ENCODE data around the gene MLLT1. TPM values are rescaled to one million over a fixed set of nuclear protein-coding genes. Genes with fewer than 3 reads are reported as not detected.

The MLLT1 gene
- total RNA-seq, 1 donor from 2014 or later, result 6.0 TPM

- DNase-seq (ENCODE audit: low read depth, low spot score), result no peak
Observed at GRCh38 chr19:6210721-6211600, 68.8 kb downstream of the MLLT1 start.

DNA sequence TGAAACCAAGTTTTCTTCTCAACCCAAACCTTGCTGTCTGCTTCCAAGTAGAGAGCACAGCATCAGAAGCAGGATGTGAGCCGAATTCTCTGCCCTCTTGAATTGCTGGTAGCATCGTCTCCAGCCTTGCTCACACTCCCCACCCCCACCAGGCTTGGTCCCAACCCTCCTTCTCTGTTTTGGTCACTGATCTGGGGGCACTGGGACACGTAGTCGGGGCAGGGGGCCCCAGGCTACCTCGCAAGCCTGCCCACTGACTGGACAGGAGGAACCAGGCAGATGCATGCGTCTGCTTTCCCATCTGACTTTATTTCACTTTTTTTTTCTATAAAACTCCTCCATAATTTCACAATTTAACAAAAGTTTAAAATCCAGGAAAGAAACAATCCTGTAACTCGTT is 69.7 kb downstream of the MLLT1 start:
- no peak for DNase-seq (ENCODE audit: low read depth, low spot score)

GRCh38 chr19:6209680-6210079 is 70.1 kb downstream of the MLLT1 start:
- no peak for DNase-seq (ENCODE audit: low read depth, low spot score)

GRCh38 chr19:6209233-6209632 is 70.5 kb downstream of the MLLT1 start:
- no peak for DNase-seq (ENCODE audit: low read depth, low spot score)

DNA sequence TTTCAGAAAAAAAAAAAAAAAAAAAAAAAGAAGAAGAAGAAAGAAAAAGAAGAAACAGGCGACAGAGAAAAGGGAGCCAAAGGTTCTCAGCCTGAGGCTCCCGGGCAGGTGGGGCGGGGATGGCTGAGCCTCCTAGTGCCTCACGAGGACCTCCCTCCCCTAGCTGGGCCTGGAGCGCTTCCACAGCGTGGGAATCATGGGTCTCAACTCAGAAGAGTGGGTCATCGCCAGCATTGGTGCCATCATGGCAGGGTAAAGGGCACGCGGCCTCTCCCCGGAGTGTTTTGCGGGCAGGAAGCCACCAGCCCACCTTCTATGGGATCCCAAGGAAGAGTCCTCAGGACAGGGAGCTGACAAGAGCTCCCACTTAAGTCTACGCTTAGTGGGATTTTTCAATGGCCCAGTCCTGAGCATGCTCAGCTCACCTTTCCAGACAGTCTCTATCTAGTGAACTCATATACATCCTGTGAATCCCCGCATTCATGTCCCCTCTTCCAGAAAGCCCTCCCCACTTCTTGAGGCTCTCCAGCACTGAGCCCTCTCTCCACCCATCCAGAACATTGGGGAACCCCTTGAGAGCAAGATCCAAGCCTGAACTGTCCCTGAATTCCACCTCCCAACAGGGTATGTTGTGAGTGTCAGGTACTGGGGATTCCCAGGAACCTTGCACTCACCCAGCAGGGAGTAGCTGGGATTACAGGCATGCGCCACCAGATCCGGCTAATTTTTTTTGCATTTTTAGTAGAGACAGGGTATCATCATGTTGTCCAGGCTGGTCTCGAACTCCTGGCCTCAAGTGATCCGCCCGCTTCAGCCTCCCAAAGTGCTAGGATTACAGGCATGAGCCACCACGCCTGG is 74.7 kb downstream of the MLLT1 start:
- DNase-seq (ENCODE audit: low read depth, low spot score), result no peak

GRCh38 chr19:6204212-6204611 is 75.6 kb downstream of the MLLT1 start:
- no peak for DNase-seq (ENCODE audit: low read depth, low spot score)

DNA sequence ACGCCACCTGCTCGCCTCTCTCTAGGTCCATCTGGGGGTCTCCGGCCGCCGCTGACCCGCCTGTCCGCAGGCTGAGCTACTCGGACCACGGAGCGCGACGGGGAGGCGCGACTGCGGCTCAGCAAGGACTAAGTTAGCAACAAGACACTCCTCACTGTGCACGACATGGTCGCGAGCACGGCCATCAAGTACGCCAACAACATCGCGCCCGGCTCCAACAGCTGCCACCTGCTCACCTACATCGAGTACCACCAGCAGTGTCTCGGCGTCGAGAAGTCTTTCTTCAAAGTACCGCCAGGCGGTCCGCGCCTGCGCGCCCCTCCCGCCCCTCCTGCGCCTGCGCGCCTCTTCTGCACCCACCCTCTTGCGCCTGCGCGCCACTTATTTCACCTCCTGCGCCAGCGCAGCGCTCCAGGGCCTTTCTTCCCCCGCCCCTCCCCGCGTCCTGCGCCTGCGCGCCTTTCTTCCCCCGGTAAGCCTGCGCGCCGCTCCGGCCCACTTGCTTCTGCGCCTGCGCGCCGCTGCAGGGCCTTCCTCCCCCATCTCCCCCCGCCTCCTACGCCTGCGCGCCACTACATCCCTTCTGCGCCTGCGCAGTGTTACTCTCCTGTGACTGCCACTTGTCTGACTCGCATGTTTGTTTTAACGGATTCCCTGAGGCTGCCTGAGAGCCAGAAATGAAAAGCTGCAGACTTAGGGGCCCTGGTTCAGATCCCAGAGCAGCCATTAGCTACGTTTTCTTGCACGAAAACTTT is 80.4 kb downstream of the MLLT1 start:
- peak; percentile 91 for DNase-seq (ENCODE audit: low read depth, low spot score)

GRCh38 chr19:6198896-6199239 is 80.9 kb downstream of the MLLT1 start:
- DNase-seq (ENCODE audit: low read depth, low spot score), result no peak

- no peak for DNase-seq (ENCODE audit: low read depth, low spot score)
Observed at GRCh38 chr19:6196361-6196760, 83.4 kb downstream of the MLLT1 start.

- DNase-seq (ENCODE audit: low read depth, low spot score), result no peak
Observed at GRCh38 chr19:6188811-6189210, 91.0 kb downstream of the MLLT1 start.

GRCh38 chr19:6187374-6187773 is 92.4 kb downstream of the MLLT1 start:
- no peak for DNase-seq (ENCODE audit: low read depth, low spot score)

DNA sequence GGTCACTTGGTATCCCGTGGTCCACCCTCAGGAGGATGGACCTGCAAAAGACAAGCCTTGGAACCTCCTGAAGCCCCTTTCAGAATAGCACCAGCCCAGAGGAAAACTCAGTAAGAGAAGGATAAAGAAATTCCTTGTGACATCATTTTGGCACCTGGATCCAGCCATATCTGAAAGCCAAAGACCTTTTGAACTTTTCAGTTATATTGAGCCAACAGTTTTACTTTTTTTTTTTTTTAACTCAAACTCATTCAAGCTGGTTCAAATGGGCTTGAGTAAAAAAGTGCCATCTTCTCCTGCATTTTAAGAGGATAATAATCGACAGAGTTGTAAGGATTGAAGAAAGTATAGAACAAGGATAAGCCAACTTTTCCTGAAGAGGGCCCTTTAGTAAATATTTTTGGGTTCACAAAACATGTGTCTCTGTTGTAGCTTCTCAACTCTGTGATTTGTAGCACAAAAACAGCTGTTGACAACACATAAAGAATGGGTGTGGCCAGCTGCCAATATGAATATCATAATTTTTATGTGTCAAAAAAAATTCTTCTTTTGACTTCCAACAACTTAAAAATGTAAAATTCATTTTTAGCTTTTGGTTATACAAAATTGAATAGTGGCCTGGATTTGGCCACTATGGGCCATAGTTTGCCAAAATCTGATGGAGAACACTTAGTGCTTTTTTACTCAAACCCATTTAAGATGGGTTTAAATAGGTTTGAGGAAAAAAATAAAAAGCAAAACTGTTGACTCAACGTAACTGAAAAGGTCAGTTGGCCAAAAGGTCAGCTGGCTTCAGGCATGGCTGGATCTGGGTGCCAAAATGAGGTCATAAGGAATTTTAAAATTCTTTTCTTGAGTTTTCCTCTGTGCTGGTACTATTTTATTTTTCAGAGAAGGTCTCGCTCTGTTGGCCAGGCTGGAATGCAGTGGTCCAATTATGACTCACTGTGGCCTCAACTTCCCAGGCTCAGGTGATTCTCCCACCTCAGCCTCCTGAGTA is 93.6 kb downstream of the MLLT1 start:
- DNase-seq (ENCODE audit: low read depth, low spot score), result no peak

GRCh38 chr19:6185093-6185834 is 94.5 kb downstream of the MLLT1 start:
- DNase-seq (ENCODE audit: low read depth, low spot score), result no peak

DNA sequence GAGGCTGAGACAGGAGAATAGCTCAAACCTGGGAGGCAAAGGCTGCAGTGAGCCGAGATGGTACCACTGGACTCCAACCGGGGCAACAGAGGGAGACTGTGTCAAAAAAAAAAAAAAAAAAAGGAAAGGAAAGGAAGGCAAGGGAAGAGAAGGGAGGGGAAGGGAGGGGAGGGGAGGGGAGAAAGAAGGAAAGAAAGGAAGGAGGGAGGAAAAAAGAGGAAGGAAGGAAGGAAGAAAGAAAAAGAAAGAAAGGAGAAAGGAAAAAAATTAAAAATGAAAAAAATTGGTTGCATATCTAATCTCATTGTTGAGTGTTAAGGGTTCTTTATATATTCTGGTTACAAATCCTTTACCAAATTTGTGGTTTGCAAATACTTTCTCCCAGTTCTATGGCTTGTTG is 98.7 kb downstream of the MLLT1 start:
- DNase-seq (ENCODE audit: low read depth, low spot score), result no peak

DNA sequence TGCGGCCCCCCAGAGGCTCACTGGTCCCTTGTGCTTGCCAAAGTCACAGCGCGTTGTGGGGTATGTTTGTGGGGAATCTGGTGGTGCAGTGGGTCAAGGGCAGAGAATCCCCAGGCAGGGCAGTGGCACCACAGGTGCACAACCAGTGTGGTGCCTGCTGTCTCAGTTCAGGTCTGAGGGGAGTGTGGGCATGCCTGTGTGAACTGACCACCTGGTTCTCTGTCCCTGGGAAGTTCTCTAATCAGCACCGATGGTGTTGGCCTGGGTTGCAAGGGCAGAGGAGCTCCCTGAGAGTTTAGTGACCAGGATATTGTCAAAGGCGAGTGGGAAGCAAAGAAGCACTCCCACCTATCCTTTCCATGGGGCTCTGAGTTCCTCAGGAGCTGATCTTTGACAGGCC is 106.6 kb downstream of the MLLT1 start:
- DNase-seq (ENCODE audit: low read depth, low spot score), result no peak

GRCh38 chr19:6172074-6172863 is 107.5 kb downstream of the MLLT1 start:
- DNase-seq (ENCODE audit: low read depth, low spot score), result no peak

DNA sequence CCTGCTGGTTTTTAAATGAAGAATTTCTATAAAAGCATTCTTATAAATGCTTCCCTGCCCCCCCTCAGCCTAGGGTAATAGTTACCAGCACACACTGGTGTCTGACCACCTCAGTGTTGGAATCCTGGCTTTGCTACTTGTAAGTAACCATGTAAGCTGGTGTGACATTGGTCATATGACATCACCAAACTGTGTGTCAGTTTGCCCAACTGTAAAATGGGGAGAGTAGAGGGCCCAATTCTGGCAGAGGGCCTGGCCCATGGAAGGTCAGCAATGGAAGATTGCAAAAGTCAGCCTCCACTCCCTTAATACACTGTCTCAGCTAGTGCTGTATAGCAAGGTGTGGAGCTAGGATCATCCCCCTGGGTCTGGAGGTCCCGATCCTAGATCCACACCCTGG is 112.7 kb downstream of the MLLT1 start:
- no peak for DNase-seq (ENCODE audit: low read depth, low spot score)

- no peak for DNase-seq (ENCODE audit: low read depth, low spot score)
Observed at GRCh38 chr19:6164906-6165531, 114.8 kb downstream of the MLLT1 start.

Data from pulmonary artery endothelial cell (primary cell).